ENCODE measurements around the gene ITM2C. TPM values are rescaled to one million over a fixed set of nuclear protein-coding genes. Genes with fewer than 3 reads are reported as not detected.

The ITM2C gene
- polyA plus RNA-seq, 1 donor (not counting 4 experiments of a cell fraction or from before 2014, with no cell fraction given): 55.0 TPM

DNA sequence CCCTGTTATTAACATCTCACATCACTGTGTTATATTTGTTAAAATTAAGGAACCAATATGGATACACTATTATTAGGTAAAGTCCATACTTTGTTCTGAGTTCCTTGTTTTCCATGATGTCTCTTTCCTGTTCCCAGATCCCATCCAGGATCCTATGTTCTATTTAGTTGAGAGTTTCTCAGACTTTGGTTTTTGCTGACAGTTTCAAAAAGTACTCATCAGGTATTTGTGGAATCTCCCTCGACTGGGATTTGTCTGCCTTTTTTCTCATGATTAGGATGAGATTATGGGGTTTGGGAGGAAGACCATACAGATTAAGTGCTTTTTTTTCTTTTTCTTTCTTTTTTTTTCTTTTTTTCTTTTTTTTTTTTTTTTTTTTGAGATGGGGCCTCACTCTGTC, 39.4 kb upstream of the ITM2C start:
- Histone ChIP-seq H3K36me3 (ENCODE audit: control insufficient read depth in 2 of 2, extremely low read depth in 1 of 2, insufficient read depth in 2 of 2, low read length in 2 of 2) (peaks cover 5% of the 10 kb centered on the region in 2 experiments), H3K9me1 (ENCODE audit: control insufficient read depth, extremely low read depth, insufficient read depth, low read length) (no peaks in the 10 kb centered on the region), H3K27me3 (ENCODE audit: control insufficient read depth, extremely low read depth, insufficient read depth, low read length) (peaks cover 13% of the 10 kb centered on the region), H3K79me2 (ENCODE audit: control insufficient read depth, insufficient read depth, low read length) (no peaks in the 10 kb centered on the region), H2AFZ (ENCODE audit: control insufficient read depth, low read length) (no peak overlapping the region), H3K4me3 (ENCODE audit: control insufficient read depth in 2 of 3, extremely low read depth in 1 of 3, insufficient read depth in 2 of 3, low read depth in 1 of 3, low read length in 3 of 3) (no peak overlapping the region), H4K20me1 (ENCODE audit: control insufficient read depth, extremely low read depth, insufficient read depth, low read length) (no peaks in the 10 kb centered on the region), H3K4me1 (ENCODE audit: control insufficient read depth, extremely low read depth, insufficient read depth, low read length) (no peaks in the 10 kb centered on the region), H3K27ac (ENCODE audit: control insufficient read depth, insufficient read depth, low read length) (no peak overlapping the region), H3K9ac (ENCODE audit: control insufficient read depth, extremely low read depth, insufficient read depth, low read length) (no peak overlapping the region), H3K4me2 (ENCODE audit: control insufficient read depth, extremely low read depth, insufficient read depth, low read depth, low read length) (no peak overlapping the region), H3K9me3 (ENCODE audit: control insufficient read depth, low read depth, low read length) (peaks cover 4% of the 10 kb centered on the region)
- no peak for TF ChIP-seq EZH2 (IDR thresholded peaks at IDR 0.05; ENCODE audit: low read length)
- TF ChIP-seq, protein P1, sequence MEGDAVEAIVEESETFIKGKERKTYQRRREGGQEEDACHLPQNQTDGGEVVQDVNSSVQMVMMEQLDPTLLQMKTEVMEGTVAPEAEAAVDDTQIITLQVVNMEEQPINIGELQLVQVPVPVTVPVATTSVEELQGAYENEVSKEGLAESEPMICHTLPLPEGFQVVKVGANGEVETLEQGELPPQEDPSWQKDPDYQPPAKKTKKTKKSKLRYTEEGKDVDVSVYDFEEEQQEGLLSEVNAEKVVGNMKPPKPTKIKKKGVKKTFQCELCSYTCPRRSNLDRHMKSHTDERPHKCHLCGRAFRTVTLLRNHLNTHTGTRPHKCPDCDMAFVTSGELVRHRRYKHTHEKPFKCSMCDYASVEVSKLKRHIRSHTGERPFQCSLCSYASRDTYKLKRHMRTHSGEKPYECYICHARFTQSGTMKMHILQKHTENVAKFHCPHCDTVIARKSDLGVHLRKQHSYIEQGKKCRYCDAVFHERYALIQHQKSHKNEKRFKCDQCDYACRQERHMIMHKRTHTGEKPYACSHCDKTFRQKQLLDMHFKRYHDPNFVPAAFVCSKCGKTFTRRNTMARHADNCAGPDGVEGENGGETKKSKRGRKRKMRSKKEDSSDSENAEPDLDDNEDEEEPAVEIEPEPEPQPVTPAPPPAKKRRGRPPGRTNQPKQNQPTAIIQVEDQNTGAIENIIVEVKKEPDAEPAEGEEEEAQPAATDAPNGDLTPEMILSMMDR (optimal IDR thresholded peaks at IDR 0.05 in 1 of 3, IDR thresholded peaks at IDR 0.05 in 1 of 3, conservative IDR thresholded peaks at IDR 0.05 in 1 of 3; ENCODE audit: extremely low read depth in 1 of 3, insufficient read depth in 2 of 3, low read length in 3 of 3): no peak
- dilution Hi-C loops (cut with MboI; ENCODE audit: extremely low pct_ligation_motif_present, low sequenced_read_pairs): no loop called here
- FAIRE-seq: no peak
- DNase-seq (ENCODE audit: low read depth, low spot score): no peak

DNA sequence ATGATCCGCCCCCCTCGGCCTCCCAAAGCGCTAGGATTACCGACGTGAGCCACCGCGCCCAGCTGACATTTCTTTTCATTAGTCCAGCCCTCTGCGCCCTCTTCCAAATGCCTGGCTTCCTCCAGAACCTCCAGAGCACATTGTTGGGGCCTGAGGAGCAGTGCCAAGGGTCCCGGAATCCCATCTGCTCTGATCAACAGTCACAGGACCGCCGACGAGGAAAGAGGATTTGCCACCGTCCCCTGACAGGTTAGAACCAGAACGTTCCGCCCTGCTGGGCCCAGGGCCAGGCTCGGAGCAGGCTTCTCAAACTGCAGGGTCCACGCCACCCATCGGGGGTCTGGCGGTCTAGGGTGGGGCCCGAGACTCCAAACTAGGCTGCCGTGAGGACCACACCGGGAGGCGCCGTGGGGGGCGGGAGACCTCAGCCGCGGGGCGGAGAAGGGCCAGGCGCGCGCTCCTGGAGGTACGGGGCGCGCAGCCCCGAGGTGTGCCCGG, 36.9 kb upstream of the ITM2C start:
- TF ChIP-seq EZH2 (IDR thresholded peaks at IDR 0.05; ENCODE audit: low read length): no peak
- TF ChIP-seq, protein P1 (optimal IDR thresholded peaks at IDR 0.05 in 1 of 3, IDR thresholded peaks at IDR 0.05 in 1 of 3, conservative IDR thresholded peaks at IDR 0.05 in 1 of 3; ENCODE audit: extremely low read depth in 1 of 3, insufficient read depth in 2 of 3, low read length in 3 of 3): no peak
- H3K36me3 ChIP-seq (ENCODE audit: control insufficient read depth in 2 of 2, extremely low read depth in 1 of 2, insufficient read depth in 2 of 2, low read length in 2 of 2): no peaks in the 10 kb centered on the region
- H3K27ac ChIP-seq (ENCODE audit: control insufficient read depth, insufficient read depth, low read length): no peak overlapping the region
- H3K4me3 ChIP-seq (ENCODE audit: control insufficient read depth in 2 of 3, extremely low read depth in 1 of 3, insufficient read depth in 2 of 3, low read depth in 1 of 3, low read length in 3 of 3): peak overlapping the region in 1 of 3 experiments; percentile 18
- H3K79me2 ChIP-seq (ENCODE audit: control insufficient read depth, insufficient read depth, low read length): no peaks in the 10 kb centered on the region
- no peaks in the 10 kb centered on the region for H4K20me1 ChIP-seq (ENCODE audit: control insufficient read depth, extremely low read depth, insufficient read depth, low read length)
- no peak for DNase-seq (ENCODE audit: low read depth, low spot score)
- peak overlapping the region; percentile 25 for H3K9ac ChIP-seq (ENCODE audit: control insufficient read depth, extremely low read depth, insufficient read depth, low read length)
- peaks cover 4% of the 10 kb centered on the region for H3K9me3 ChIP-seq (ENCODE audit: control insufficient read depth, low read depth, low read length)
- H3K4me2 ChIP-seq (ENCODE audit: control insufficient read depth, extremely low read depth, insufficient read depth, low read depth, low read length): peak overlapping the region; percentile 68
- dilution Hi-C loops (cut with MboI; ENCODE audit: extremely low pct_ligation_motif_present, low sequenced_read_pairs): no loop called here
- no peak for FAIRE-seq
- no peaks in the 10 kb centered on the region for H3K4me1 ChIP-seq (ENCODE audit: control insufficient read depth, extremely low read depth, insufficient read depth, low read length)
- no peaks in the 10 kb centered on the region for H3K9me1 ChIP-seq (ENCODE audit: control insufficient read depth, extremely low read depth, insufficient read depth, low read length)
- H3K27me3 ChIP-seq (ENCODE audit: control insufficient read depth, extremely low read depth, insufficient read depth, low read length): peaks cover 13% of the 10 kb centered on the region
- no peak overlapping the region for H2AFZ ChIP-seq (ENCODE audit: control insufficient read depth, low read length)
